HCT116 (cell line): ENCODE data around the gene CLRN3. TPM values are rescaled to one million over a fixed set of nuclear protein-coding genes. Genes with fewer than 3 reads are reported as not detected.

Experiments used
- ATAC-seq: fragments of 200-7000 bp; cut with Tn5 transposase; 2 replicates; pipeline ENCODE4 v1.9.1; 2020; ENCODE audit warnings: mild to moderate bottlenecking, moderate library complexity
- BruUV-seq: library from RNA; stranded (reverse); fragments of 400-500 nt; replicated peaks from 2 replicates; lab custom pipeline; 2021; lab: Mats Ljungman, UMichigan
- CTCF ChIA-PET: fragments of 300-600 bp; sonication (Branson Sonifier 250); formaldehyde crosslinking; loops from one replicate; lab custom pipeline; 2021; ENCODE audit warnings: antibody characterized with exemption; lab: Charles Lee
- POLR2A ChIA-PET: fragments of 300-600, 350-600 bp; sonication (Branson Sonifier 250); formaldehyde crosslinking; loops from one replicate; lab custom pipeline; 2021; ENCODE audit warnings: antibody characterized with exemption; lab: Charles Lee
- RAD21 ChIA-PET, 2 experiments: fragments of 300-600 bp; sonication (Branson Sonifier 250); formaldehyde crosslinking; loops; one replicate each; lab custom pipeline; 2023; ENCODE audit warnings: low total read pairs in 2 of 2; ENCODE audit not compliant: uncharacterized antibody in 2 of 2, unreplicated experiment in 2 of 2, low non-redundant PET in 1 of 2; lab: Charles Lee
- DNase-seq: peaks from one replicate; pipeline ENCODE4 v3.0.0-alpha.2; 2010; ENCODE audit warnings: low read depth, low spot score
- H2AFZ ChIP-seq: fragments of 200-600 bp; shearing (Covaris generic), sonication (generic); 2 replicates; pipeline ENCODE4 v1.6.1; 2017; ENCODE audit warnings: low read depth, mixed run types, mixed read lengths, antibody characterized with exemption, low read length; ENCODE audit not compliant: poor library complexity, severe bottlenecking
- H3K27ac ChIP-seq: 2 replicates; pipeline ENCODE4 v1.5.1; 2012; ENCODE audit warnings: low read depth, low read length
- H3K27me3 ChIP-seq: fragments of 200-600 bp; sonication (generic); 2 replicates; pipeline ENCODE4 v1.6.1; 2016; ENCODE audit warnings: mixed run types, low read length, mixed read lengths; ENCODE audit not compliant: insufficient read depth
- H3K36me3 ChIP-seq, 2 experiments: fragments of 200-500 bp in 1 of 2; fragments of 200-600 bp in 1 of 2; sonication (Bioruptor generic) in 1 of 2; sonication (generic) in 1 of 2; 2 replicates each; pipeline versions ENCODE4 v1.5.1 to v1.6.1; 2014 to 2016; ENCODE audit warnings: low read length in 2 of 2, inconsistent platforms in 1 of 2, mixed read lengths in 1 of 2, mixed run types in 1 of 2; ENCODE audit not compliant: insufficient read depth in 2 of 2, control insufficient read depth in 1 of 2
- H3K4me1 ChIP-seq, 2 experiments: fragments of 200-600 bp in 1 of 2; sonication (generic) in 1 of 2; 2 replicates each; pipeline versions ENCODE4 v1.5.1 to v1.6.1; 2012 to 2017; ENCODE audit warnings: low read length in 2 of 2, inconsistent platforms in 1 of 2, mild to moderate bottlenecking in 1 of 2, mixed read lengths in 1 of 2, mixed run types in 1 of 2, moderate library complexity in 1 of 2; ENCODE audit not compliant: insufficient read depth in 2 of 2, control insufficient read depth in 1 of 2
- H3K4me2 ChIP-seq: fragments of 200-600 bp; sonication (generic); 2 replicates; pipeline ENCODE4 v1.6.1; 2017; ENCODE audit warnings: mixed run types, low read length, mixed read lengths
- H3K4me3 ChIP-seq, 2 experiments: fragments of 200-600 bp in 1 of 2; sonication (generic) in 1 of 2; replicated peaks in 1 of 2; 2 replicates each; pipeline ENCODE4 v1.5.1; 2011 to 2016; ENCODE audit warnings: low read length in 2 of 2, control low read depth in 1 of 2, low read depth in 1 of 2, mild to moderate bottlenecking in 1 of 2, mixed read lengths in 1 of 2, mixed run types in 1 of 2
- H3K79me2 ChIP-seq: fragments of 200-600 bp; sonication (generic); 2 replicates; pipeline ENCODE4 v1.6.1; 2017; ENCODE audit warnings: mild to moderate bottlenecking, mixed run types, low read length, moderate library complexity, mixed read lengths; ENCODE audit not compliant: insufficient read depth
- H3K9ac ChIP-seq: fragments of 200-600 bp; sonication (generic); 2 replicates; pipeline ENCODE4 v1.6.1; 2016; ENCODE audit warnings: low read length, mixed read lengths
- H3K9me2 ChIP-seq: fragments of 200-600 bp; sonication (generic), shearing (Covaris generic); 2 replicates; pipeline ENCODE4 v1.6.1; 2017; ENCODE audit warnings: mixed run types, mild to moderate bottlenecking, moderate library complexity; ENCODE audit not compliant: insufficient read depth
- H3K9me3 ChIP-seq, 2 experiments: fragments of 200-500 bp in 1 of 2; fragments of 200-600 bp in 1 of 2; sonication (Bioruptor generic) in 1 of 2; sonication (generic) in 1 of 2; 2 replicates each; pipeline ENCODE4 v1.6.1; 2014 to 2017; ENCODE audit warnings: low read length in 2 of 2, mixed read lengths in 2 of 2, inconsistent platforms in 1 of 2, low read depth in 1 of 2, mild to moderate bottlenecking in 1 of 2, mixed run types in 1 of 2, moderate library complexity in 1 of 2; ENCODE audit not compliant: control insufficient read depth in 1 of 2, insufficient read depth in 1 of 2
- H4K20me1 ChIP-seq: fragments of 200-600 bp; sonication (generic), shearing (Covaris generic); 2 replicates; pipeline ENCODE4 v1.6.1; 2017; ENCODE audit warnings: mixed run types, mild to moderate bottlenecking, moderate library complexity; ENCODE audit not compliant: insufficient read depth
- CBX3 ChIP-seq: IDR thresholded peaks from 2 replicates; pipeline ENCODE4 v1.6.1; 2012; ENCODE audit warnings: low read depth
- CEBPB ChIP-seq: IDR thresholded peaks from 2 replicates; pipeline ENCODE4 v1.6.1; 2012; ENCODE audit warnings: low read depth
- CTCF ChIP-seq, 3 experiments: fragments of 200-600 bp in 1 of 3; sonication (generic) in 1 of 3; IDR thresholded peaks in 2 of 3; conservative IDR thresholded peaks in 1 of 3; 2 replicates each; pipeline ENCODE4 v1.5.1; 2012 to 2017; ENCODE audit warnings: low read depth in 2 of 3, low read length in 2 of 3, antibody characterized with exemption in 1 of 3, borderline replicate concordance in 1 of 3, control low read depth in 1 of 3, mild to moderate bottlenecking in 1 of 3, mixed read lengths in 1 of 3, mixed run types in 1 of 3, moderate library complexity in 1 of 3; ENCODE audit not compliant: insufficient read depth in 1 of 3
- EGR1 ChIP-seq: IDR thresholded peaks from 2 replicates; pipeline ENCODE4 v1.6.1; 2012; ENCODE audit warnings: low read depth
- ELF1 ChIP-seq: IDR thresholded peaks from 2 replicates; pipeline ENCODE4 v1.6.1; 2012; ENCODE audit warnings: low read depth, borderline replicate concordance
- EZH2phosphoT487 ChIP-seq: fragments of 200-600 bp; IDR thresholded peaks from 2 replicates; pipeline ENCODE4 v1.6.1; 2018; ENCODE audit warnings: antibody characterized with exemption, borderline replicate concordance
- JUND ChIP-seq: IDR thresholded peaks from 2 replicates; pipeline ENCODE4 v1.6.1; 2012
- MAX ChIP-seq: IDR thresholded peaks from 2 replicates; pipeline ENCODE4 v1.6.1; 2012
- POLR2A ChIP-seq: IDR thresholded peaks from 2 replicates; pipeline ENCODE4 v1.7.0; 2011; ENCODE audit warnings: borderline replicate concordance; ENCODE audit not compliant: insufficient read depth, insufficient read length; ENCODE audit errors: extremely low read depth
- POLR2AphosphoS5 ChIP-seq: IDR thresholded peaks from 2 replicates; pipeline ENCODE4 v1.6.1; 2011; ENCODE audit warnings: mild to moderate bottlenecking, low read depth, low read length, moderate library complexity
- RAD21 ChIP-seq: IDR thresholded peaks from 2 replicates; pipeline ENCODE4 v1.6.1; 2012; ENCODE audit warnings: low read depth, mild to moderate bottlenecking
- SP1 ChIP-seq: IDR thresholded peaks from 2 replicates; pipeline ENCODE4 v1.6.1; 2012; ENCODE audit warnings: low read depth
- SRF ChIP-seq: IDR thresholded peaks from 2 replicates; pipeline ENCODE4 v1.6.1; 2012; ENCODE audit warnings: low read depth
- TCF7L2 ChIP-seq: IDR thresholded peaks from 2 replicates; pipeline ENCODE4 v1.7.0; 2011; ENCODE audit warnings: borderline replicate concordance, inconsistent platforms; ENCODE audit not compliant: insufficient read depth, insufficient read length; ENCODE audit errors: extremely low read depth
- YY1 ChIP-seq: IDR thresholded peaks from 2 replicates; pipeline ENCODE4 v1.6.1; 2011; ENCODE audit warnings: low read length, low read depth, moderate library complexity, mild to moderate bottlenecking; ENCODE audit not compliant: insufficient replicate concordance; ENCODE audit errors: extremely low read depth
- ZFX ChIP-seq: fragments of 450-650 bp; IDR thresholded peaks from 2 replicates; pipeline ENCODE4 v1.6.1; 2017
- intact Hi-C: fragments of 100-400 bp; cut with micrococcal nuclease; formaldehyde crosslinking; loops from 2 replicates; pipeline ENCODE4 v1.10.0; 2022
- total RNA-seq: library from RNA; stranded (reverse); gene quantifications from one replicate; pipeline ENCODE4 v1.2.1, GENCODE V29; 2021; ENCODE audit not compliant: unreplicated experiment

The CLRN3 gene
- total RNA-seq, 1 experiment from 2014 or later, result 0.39 TPM

- ATAC-seq, result no peak
- Histone ChIP-seq H3K79me2 (no peaks in the 10 kb centered on the region), H2AFZ (no peak overlapping the region), H3K9me3 (no peaks in the 10 kb centered on the region), H3K4me2 (no peak overlapping the region), H3K27me3 (peaks cover 18% of the 10 kb centered on the region; the same call in 1 of the 2 replicates), H3K9ac (no peak overlapping the region), H3K9me2 (no peaks in the 10 kb centered on the region), H4K20me1 (no peaks in the 10 kb centered on the region), H3K36me3 (no peaks in the 10 kb centered on the region), H3K27ac (no peak overlapping the region), H3K4me3 (no peak overlapping the region), H3K4me1 (no peaks in the 10 kb centered on the region)
- no peak for DNase-seq
- no TSS peak for BruUV-seq
- ChIA-PET RAD21 (no interaction called here), CTCF (no interaction called here), POLR2A (no interaction called here)
- no peak for TF ChIP-seq EZH2phosphoT487
- no peak for TF ChIP-seq MAX
- no peak for TF ChIP-seq POLR2AphosphoS5
- no peak for TF ChIP-seq TCF7L2
- TF ChIP-seq CEBPB, result no peak
- TF ChIP-seq SP1, result no peak
- TF ChIP-seq JUND, result no peak
- no peak for TF ChIP-seq CTCF (IDR thresholded peaks at IDR 0.05 in 2 of 3, conservative IDR thresholded peaks at IDR 0.05 in 1 of 3; ENCODE audit: borderline replicate concordance in 1 of 3, insufficient read depth in 1 of 3, low read depth in 2 of 3, low read length in 2 of 3)
- TF ChIP-seq ELF1, result no peak
- TF ChIP-seq SRF, result no peak
- TF ChIP-seq EGR1, result no peak
- no peak for TF ChIP-seq CBX3
- no peak for TF ChIP-seq YY1
- TF ChIP-seq RAD21, result no peak
- TF ChIP-seq ZFX, result no peak
- no peak for TF ChIP-seq POLR2A
- intact Hi-C loops, result no loop called here
Observed at GRCh38 chr10:127880557-127880956, 12.2 kb downstream of the CLRN3 start.
